Activated T-helper 1 cell treated with Interleukin-2 at 50 U/mL for 16 hours (primary cell): Measurements from ENCODE around the gene RBL2.

Source experiments
- DNase-seq: peaks from one replicate; pipeline ENCODE4 v3.0.0-alpha.2; 2020; ENCODE audit warnings: low read depth

The RBL2 gene

GRCh38 chr16:53456625-53457024 lies 22.4 kb downstream of the RBL2 start:
- no peak for DNase-seq

GRCh38 chr16:53457670-53458069 lies 23.4 kb downstream of the RBL2 start:
- DNase-seq, result peak; percentile 54

- DNase-seq, result no peak
Measured at GRCh38 chr16:53458635-53459034, 24.4 kb downstream of the RBL2 start.

- DNase-seq, result no peak
Measured at GRCh38 chr16:53465606-53466280, 31.5 kb downstream of the RBL2 start.

GRCh38 chr16:53476867-53477266 lies 42.6 kb downstream of the RBL2 start:
- DNase-seq, result no peak

- no peak for DNase-seq
Measured at GRCh38 chr16:53478965-53479364, 44.7 kb downstream of the RBL2 start.

GRCh38 chr16:53480394-53480793 lies 46.1 kb downstream of the RBL2 start:
- DNase-seq, result no peak

GRCh38 chr16:53482123-53482522 lies 47.9 kb downstream of the RBL2 start:
- DNase-seq, result no peak

GRCh38 chr16:53484542-53484941 lies 50.3 kb downstream of the RBL2 start:
- no peak for DNase-seq

- no peak for DNase-seq
Measured at GRCh38 chr16:53486230-53486629, 52.0 kb downstream of the RBL2 start.

GRCh38 chr16:53489755-53490154 lies 55.5 kb downstream of the RBL2 start:
- no peak for DNase-seq

- no peak for DNase-seq
Measured at GRCh38 chr16:53492503-53492902, 58.2 kb downstream of the RBL2 start.

GRCh38 chr16:53494636-53495035 lies 60.4 kb downstream of the RBL2 start:
- no peak for DNase-seq

GRCh38 chr16:53495325-53495724 lies 61.1 kb downstream of the RBL2 start:
- DNase-seq, result no peak

GRCh38 chr16:53498984-53499383 lies 64.7 kb downstream of the RBL2 start:
- DNase-seq, result no peak

- no peak for DNase-seq
Measured at GRCh38 chr16:53501216-53501859, 67.1 kb downstream of the RBL2 start.

GRCh38 chr16:53502331-53503269 lies 68.3 kb downstream of the RBL2 start, which contains the start of gene AKTIP:
AKTIP (minus strand) TSS chr16:53503209; CDS start chr16:53500259, 2,950 bp downstream.
- no peak for DNase-seq

GRCh38 chr16:53503270-53503923 lies 69.1 kb downstream of the RBL2 start:
- peak; percentile 99 for DNase-seq

- DNase-seq, result no peak
Measured at GRCh38 chr16:53503991-53504663, 69.9 kb downstream of the RBL2 start.

- DNase-seq, result no peak
Measured at GRCh38 chr16:53504665-53505064, 70.4 kb downstream of the RBL2 start.

GRCh38 chr16:53506254-53506653 lies 72.0 kb downstream of the RBL2 start:
- DNase-seq, result no peak
